Keratinocyte (primary cell): ENCODE measurements around the gene EDEM1.

Experiments
- EZH2 ChIP-seq: IDR thresholded peaks from one replicate; pipeline ENCODE4 v1.6.1; 2012; ENCODE audit warnings: inconsistent platforms, mild to moderate bottlenecking, low read length, moderate library complexity
- TF ChIP-seq, protein P1 (sequence below), 3 experiments: IDR thresholded peaks in 1 of 3; conservative IDR thresholded peaks in 1 of 3; optimal IDR thresholded peaks in 1 of 3; 2 replicates in 2 of 3; 3 replicates in 1 of 3; pipeline versions ENCODE3 to v1.5.1; 2011; ENCODE audit warnings: low read length in 3 of 3, mild to moderate bottlenecking in 3 of 3, moderate library complexity in 2 of 3, control low read depth in 1 of 3, inconsistent platforms in 1 of 3; ENCODE audit not compliant: insufficient read depth in 2 of 3; ENCODE audit errors: extremely low read depth in 1 of 3

DNA sequence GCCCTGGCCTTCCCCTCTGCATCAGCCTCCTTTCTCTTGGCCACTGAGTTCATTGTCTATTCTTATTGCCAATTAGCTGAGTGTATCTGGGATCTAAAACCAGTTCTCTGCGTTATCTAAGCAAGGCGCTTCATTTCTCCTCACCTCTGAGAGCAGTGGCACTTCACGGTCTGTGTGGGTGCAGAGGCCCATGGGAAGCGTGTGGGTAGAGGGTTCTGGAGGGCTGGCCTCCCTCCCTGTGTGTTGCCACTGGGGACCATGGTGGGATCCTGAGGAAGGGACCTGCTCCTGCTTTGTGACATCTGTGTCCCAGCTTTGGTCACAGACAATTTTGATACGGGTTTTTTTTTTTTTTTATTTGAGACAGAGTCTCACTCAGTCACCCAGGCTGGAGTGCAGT, 32.7 kb downstream of the EDEM1 start:
- TF ChIP-seq, protein P1, sequence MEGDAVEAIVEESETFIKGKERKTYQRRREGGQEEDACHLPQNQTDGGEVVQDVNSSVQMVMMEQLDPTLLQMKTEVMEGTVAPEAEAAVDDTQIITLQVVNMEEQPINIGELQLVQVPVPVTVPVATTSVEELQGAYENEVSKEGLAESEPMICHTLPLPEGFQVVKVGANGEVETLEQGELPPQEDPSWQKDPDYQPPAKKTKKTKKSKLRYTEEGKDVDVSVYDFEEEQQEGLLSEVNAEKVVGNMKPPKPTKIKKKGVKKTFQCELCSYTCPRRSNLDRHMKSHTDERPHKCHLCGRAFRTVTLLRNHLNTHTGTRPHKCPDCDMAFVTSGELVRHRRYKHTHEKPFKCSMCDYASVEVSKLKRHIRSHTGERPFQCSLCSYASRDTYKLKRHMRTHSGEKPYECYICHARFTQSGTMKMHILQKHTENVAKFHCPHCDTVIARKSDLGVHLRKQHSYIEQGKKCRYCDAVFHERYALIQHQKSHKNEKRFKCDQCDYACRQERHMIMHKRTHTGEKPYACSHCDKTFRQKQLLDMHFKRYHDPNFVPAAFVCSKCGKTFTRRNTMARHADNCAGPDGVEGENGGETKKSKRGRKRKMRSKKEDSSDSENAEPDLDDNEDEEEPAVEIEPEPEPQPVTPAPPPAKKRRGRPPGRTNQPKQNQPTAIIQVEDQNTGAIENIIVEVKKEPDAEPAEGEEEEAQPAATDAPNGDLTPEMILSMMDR (optimal IDR thresholded peaks at IDR 0.05 in 1 of 3, IDR thresholded peaks at IDR 0.05 in 1 of 3, conservative IDR thresholded peaks at IDR 0.05 in 1 of 3; ENCODE audit: extremely low read depth in 1 of 3, insufficient read depth in 2 of 3, low read length in 3 of 3) = no peak
- TF ChIP-seq EZH2 = no peak
